SK-N-MC (cell line): Measurements from ENCODE around the gene PLXDC2.

Experiments used
- DNase-seq: peaks from one replicate; pipeline ENCODE4 v3.0.0-alpha.2; 2011; ENCODE audit warnings: low read depth, low spot score
- H3K27ac ChIP-seq: fragments of 200-600 bp; sonication (generic); 2 replicates; pipeline ENCODE4 v1.5.1; 2016; ENCODE audit warnings: mixed run types
- H3K36me3 ChIP-seq: fragments of 200-600 bp; sonication (generic); 2 replicates; pipeline ENCODE4 v1.6.1; 2017; ENCODE audit warnings: antibody characterized with exemption, low read length, mixed read lengths; ENCODE audit not compliant: insufficient read depth
- H3K4me3 ChIP-seq: fragments of 200-600 bp; sonication (generic); 2 replicates; pipeline ENCODE4 v1.5.1; 2016
- H3K9ac ChIP-seq: fragments of 200-600 bp; sonication (generic); 2 replicates; pipeline ENCODE4 v1.8.0; 2017; ENCODE audit warnings: mixed run types, mixed read lengths; ENCODE audit not compliant: insufficient read length
- H3K9me3 ChIP-seq: fragments of 200-600 bp; sonication (generic); 2 replicates; pipeline ENCODE4 v1.6.1; 2017; ENCODE audit warnings: low read depth, mild to moderate bottlenecking, antibody characterized with exemption, low read length, moderate library complexity, mixed read lengths
- EZH2 ChIP-seq: fragments of 200-600 bp; sonication (generic); IDR thresholded peaks from one replicate; pipeline ENCODE4 v1.6.1; 2017; ENCODE audit warnings: antibody characterized with exemption
- FOXP2 ChIP-seq: optimal IDR thresholded peaks from 2 replicates; pipeline ENCODE3; 2011; ENCODE audit warnings: mild to moderate bottlenecking, moderate library complexity; ENCODE audit not compliant: insufficient read depth; ENCODE audit errors: extremely low read length, control extremely low read depth
- POLR2AphosphoS5 ChIP-seq: IDR thresholded peaks from 2 replicates; pipeline ENCODE4 v1.6.1; 2012; ENCODE audit warnings: mild to moderate bottlenecking, low read depth, low read length, borderline replicate concordance

Gene PLXDC2

DNA sequence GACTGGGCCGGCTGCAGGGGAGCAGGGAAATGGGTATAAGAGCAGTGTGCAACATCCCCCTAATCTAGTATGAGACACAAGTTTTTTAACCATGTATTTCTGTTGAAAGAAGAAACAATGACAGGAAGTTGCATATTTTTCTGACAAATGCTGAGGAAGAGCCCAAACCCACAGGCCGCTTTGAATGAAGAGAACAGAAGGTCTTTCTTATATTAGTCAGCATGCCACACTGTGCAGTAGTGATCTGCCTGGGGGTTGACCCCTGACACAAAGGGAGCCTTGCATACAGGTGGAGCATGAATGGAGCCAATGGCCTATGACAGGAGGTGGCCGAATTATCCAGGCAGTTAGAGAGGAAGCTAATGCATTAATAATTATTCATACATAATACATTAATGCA lies 518.3 kb downstream of the PLXDC2 start:
- no peak for TF ChIP-seq POLR2AphosphoS5
- TF ChIP-seq FOXP2, result no peak
- no peak for TF ChIP-seq EZH2
- no peaks in the 10 kb centered on the region for H3K36me3 ChIP-seq
- no peak overlapping the region for H3K9ac ChIP-seq
- H3K4me3 ChIP-seq, result no peak overlapping the region
- H3K9me3 ChIP-seq, result no peaks in the 10 kb centered on the region
- H3K27ac ChIP-seq, result no peak overlapping the region
- DNase-seq, result no peak
